Nephron progenitor cell (in vitro differentiated cells): ENCODE measurements around the gene BICDL2.

Experiments used
- DNase-seq: peaks from one replicate; pipeline ENCODE4 v3.0.0; 2021
- H3K27ac Mint-ChIP-seq: 2 replicates; pipeline ENCODE4 v1.8.0; 2021; ENCODE audit warnings: mild to moderate bottlenecking, moderate library complexity, mixed read lengths
- H3K27me3 Mint-ChIP-seq: 2 replicates; pipeline ENCODE4 v1.8.0; 2021; ENCODE audit warnings: mild to moderate bottlenecking, low read depth, mixed read lengths; ENCODE audit not compliant: poor library complexity
- H3K36me3 Mint-ChIP-seq: 2 replicates; pipeline ENCODE4 v1.8.0; 2021; ENCODE audit warnings: low read depth, mixed read lengths
- H3K4me1 Mint-ChIP-seq: 2 replicates; pipeline ENCODE4 v1.8.0; 2021; ENCODE audit warnings: mixed read lengths
- H3K4me3 Mint-ChIP-seq: 2 replicates; pipeline ENCODE4 v1.8.0; 2021; ENCODE audit warnings: mild to moderate bottlenecking, moderate library complexity, mixed read lengths
- H3K9me3 Mint-ChIP-seq: 2 replicates; pipeline ENCODE4 v1.8.0; 2021; ENCODE audit warnings: mild to moderate bottlenecking, moderate library complexity, mixed read lengths
- TF ChIP-seq, protein P1 (sequence below): fragments of 200-600 bp; sonication (generic); IDR thresholded peaks from 2 replicates; pipeline ENCODE4 v1.5.0; 2021; ENCODE audit warnings: antibody characterized with exemption

The BICDL2 gene

DNA sequence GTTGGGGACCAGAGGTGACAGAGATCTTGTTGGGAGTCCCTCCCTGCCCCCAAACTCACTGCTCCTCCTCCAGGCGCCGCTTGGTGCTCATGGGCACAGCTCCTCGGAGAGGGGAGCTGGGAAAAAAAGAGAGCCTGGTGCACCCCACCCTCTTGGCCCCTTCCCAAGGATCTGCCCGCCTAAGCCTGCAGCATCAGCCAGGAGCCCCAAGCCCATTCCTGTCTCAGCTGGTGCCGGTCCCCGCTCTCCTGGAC is 13.4 kb downstream of the BICDL2 start:
- TF ChIP-seq, protein P1, sequence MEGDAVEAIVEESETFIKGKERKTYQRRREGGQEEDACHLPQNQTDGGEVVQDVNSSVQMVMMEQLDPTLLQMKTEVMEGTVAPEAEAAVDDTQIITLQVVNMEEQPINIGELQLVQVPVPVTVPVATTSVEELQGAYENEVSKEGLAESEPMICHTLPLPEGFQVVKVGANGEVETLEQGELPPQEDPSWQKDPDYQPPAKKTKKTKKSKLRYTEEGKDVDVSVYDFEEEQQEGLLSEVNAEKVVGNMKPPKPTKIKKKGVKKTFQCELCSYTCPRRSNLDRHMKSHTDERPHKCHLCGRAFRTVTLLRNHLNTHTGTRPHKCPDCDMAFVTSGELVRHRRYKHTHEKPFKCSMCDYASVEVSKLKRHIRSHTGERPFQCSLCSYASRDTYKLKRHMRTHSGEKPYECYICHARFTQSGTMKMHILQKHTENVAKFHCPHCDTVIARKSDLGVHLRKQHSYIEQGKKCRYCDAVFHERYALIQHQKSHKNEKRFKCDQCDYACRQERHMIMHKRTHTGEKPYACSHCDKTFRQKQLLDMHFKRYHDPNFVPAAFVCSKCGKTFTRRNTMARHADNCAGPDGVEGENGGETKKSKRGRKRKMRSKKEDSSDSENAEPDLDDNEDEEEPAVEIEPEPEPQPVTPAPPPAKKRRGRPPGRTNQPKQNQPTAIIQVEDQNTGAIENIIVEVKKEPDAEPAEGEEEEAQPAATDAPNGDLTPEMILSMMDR = no peak
- Mint-ChIP-seq H3K4me1 (peaks cover 42% of the 10 kb centered on the region), H3K9me3 (no peaks in the 10 kb centered on the region), H3K36me3 (peaks cover 23% of the 10 kb centered on the region), H3K4me3 (peak overlapping the region; percentile 87), H3K27me3 (peaks cover 2% of the 10 kb centered on the region), H3K27ac (no peak overlapping the region)
- no peak for DNase-seq

DNA sequence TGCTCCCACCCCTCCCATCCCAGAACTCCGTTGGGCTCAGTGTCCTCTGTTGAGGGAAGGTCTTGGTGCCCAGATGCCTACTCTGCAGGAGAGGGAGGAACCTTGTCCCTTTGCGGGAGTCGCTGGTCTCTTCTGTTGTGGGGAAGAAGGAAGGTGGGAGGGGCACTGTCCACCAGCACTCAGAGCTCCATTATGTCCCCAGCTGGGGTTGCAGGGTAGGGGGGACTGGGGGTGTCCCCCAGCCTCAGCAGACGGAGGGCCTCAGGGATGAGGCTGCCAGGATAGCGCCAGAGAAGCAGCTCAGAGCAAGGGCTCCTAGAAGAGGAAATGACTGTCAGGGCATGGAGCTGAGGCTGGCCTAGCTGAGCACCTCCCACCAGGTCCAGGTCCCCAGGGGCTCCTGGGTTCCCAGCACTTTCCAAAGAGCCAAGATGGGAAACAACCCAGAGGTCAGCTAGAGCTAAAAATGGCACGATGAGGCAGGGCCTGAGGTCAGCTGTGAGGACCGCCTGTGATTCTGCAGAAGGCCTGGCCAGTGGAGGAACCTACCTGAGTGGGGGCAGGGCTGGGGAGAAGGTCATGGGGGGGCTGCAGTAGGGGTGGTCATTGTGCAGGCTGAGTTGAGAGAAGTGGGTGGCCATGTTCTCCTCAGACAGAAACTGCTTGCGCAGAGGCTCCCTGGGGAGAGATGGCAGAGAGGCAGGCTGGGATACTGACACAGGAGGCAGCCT is 13.9 kb downstream of the BICDL2 start:
- Mint-ChIP-seq H3K9me3 (no peaks in the 10 kb centered on the region), H3K27me3 (peaks cover 2% of the 10 kb centered on the region), H3K27ac (peak overlapping the region; percentile 85), H3K4me1 (peaks cover 47% of the 10 kb centered on the region), H3K36me3 (peaks cover 23% of the 10 kb centered on the region), H3K4me3 (peak overlapping the region; percentile 87)
- no peak for DNase-seq
- TF ChIP-seq, protein P1 = no peak

DNA sequence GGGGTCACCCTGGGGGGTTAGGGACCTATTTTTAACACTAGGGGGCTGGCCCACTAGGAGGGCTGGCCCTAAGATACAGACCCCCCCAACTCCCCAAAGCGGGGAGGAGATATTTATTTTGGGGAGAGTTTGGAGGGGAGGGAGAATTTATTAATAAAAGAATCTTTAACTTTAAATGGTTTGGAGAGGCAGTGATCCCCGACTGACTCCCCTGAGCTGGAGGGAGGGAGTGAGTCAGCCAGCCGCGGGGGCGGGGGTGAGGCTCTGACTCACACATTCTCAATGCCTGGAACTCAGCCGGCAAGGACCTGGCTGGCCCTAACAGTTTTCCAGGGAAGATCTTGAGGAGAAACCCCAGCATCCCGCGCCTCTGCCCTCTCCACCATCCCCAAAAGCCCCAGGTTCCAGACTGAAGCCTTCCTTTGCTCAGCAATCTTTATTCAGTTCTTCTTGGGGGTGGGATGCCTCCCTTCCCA is 14.5 kb downstream of the BICDL2 start:
- DNase-seq = peak; percentile 67
- TF ChIP-seq, protein P1 = no peak
- peaks cover 18% of the 10 kb centered on the region for H3K36me3 Mint-ChIP-seq
- peak overlapping the region; percentile 94 for H3K27ac Mint-ChIP-seq
- H3K27me3 Mint-ChIP-seq = peaks cover 4% of the 10 kb centered on the region
- H3K4me3 Mint-ChIP-seq = peak overlapping the region; percentile 87
- peaks cover 49% of the 10 kb centered on the region for H3K4me1 Mint-ChIP-seq
- no peaks in the 10 kb centered on the region for H3K9me3 Mint-ChIP-seq

DNA sequence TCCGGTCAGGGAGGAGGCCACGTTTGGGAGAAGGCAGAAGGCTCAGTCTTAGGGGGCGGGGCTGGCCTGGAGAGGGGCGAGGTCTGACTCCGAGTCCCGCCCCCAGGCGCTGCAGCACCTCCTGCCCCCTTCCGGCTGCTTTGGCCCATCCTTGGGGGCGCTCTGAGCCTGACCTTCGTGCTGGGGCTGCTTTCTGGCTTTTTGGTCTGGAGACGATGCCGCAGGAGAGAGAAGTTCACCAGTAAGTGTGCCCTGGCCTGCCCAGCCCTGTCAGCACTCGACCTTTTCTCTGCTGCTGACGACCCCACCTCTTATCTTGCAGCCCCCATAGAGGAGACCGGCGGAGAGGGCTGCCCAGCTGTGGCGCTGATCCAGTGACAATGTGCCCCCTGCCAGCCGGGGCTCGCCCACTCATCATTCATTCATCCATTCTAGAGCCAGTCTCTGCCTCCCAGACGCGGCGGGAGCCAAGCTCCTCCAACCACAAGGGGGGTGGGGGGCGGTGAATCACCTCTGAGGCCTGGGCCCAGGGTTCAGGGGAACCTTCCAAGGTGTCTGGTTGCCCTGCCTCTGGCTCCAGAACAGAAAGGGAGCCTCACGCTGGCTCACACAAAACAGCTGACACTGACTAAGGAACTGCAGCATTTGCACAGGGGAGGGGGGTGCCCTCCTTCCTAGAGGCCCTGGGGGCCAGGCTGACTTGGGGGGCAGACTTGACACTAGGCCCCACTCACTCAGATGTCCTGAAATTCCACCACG is 15.1 kb downstream of the BICDL2 start:
- peak; percentile 90 for DNase-seq
- H3K4me1 Mint-ChIP-seq = peaks cover 53% of the 10 kb centered on the region
- TF ChIP-seq, protein P1 = no peak
- peak overlapping the region; percentile 94 for H3K27ac Mint-ChIP-seq
- peaks cover 10% of the 10 kb centered on the region for H3K27me3 Mint-ChIP-seq
- H3K4me3 Mint-ChIP-seq = peak overlapping the region; percentile 87
- H3K9me3 Mint-ChIP-seq = no peaks in the 10 kb centered on the region
- H3K36me3 Mint-ChIP-seq = peaks cover 12% of the 10 kb centered on the region

DNA sequence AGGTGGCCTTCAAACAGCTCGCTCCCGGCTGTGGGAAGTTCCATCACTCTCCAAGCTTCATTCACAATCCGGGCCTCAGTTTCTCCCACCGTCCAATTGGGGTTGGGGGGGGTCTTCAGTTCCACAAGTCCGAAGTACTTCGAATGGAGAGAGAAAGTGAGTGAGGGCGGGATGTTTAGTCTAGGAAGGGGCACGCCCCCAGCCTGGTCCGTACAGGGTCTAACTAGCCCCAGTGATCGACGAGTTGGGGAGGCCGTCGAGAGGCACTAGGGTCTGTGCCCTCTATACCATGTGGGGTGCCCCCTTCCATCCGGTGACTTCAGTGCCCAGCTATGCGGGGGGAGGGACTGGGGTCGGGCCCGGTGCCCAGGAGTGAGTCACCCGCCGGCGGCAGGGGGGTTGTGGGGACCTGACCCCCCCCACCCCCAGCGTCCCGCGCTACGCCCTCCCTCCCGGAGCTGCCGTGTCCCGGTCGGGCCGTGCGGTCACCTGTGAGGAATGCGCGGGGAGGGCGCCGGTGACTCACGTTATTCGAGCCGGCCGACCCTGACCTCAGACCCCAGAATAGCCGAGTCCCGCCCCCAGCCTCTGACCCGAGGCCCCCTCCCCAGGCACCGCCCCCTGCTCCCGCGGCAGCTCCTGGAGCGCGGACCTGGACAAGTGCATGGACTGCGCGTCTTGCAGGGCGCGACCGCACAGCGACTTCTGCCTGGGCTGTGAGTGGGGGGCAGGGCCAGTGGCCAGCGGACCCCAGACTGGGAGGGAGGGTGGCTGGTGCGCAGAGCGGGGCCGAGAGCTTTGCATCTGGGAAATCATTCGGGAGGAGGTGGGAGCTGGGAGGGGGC is 15.9 kb downstream of the BICDL2 start:
- TF ChIP-seq, protein P1 = no peak
- Mint-ChIP-seq H3K36me3 (peaks cover 4% of the 10 kb centered on the region), H3K27me3 (peaks cover 9% of the 10 kb centered on the region), H3K9me3 (no peaks in the 10 kb centered on the region), H3K27ac (peak overlapping the region; percentile 94), H3K4me1 (peaks cover 53% of the 10 kb centered on the region), H3K4me3 (peak overlapping the region; percentile 87)
- DNase-seq = peak; percentile 85
